Bronchial epithelial cell (primary cell): Measurements from ENCODE around the gene SCN1A. TPM values are rescaled to one million over a fixed set of nuclear protein-coding genes. Genes with fewer than 3 reads are reported as not detected.
A peak's percentile ranks its signal among the peaks of the same experiment; 100 is the strongest.

Experiments
- DNase-seq: peaks from one replicate; pipeline ENCODE4 v3.0.0-alpha.2; 2010; ENCODE audit warnings: low read depth
- FAIRE-seq: peaks from 2 replicates; lab custom pipeline; 2011; peaks lifted over from hg19 to GRCh38; lab: Jason Lieb, UNC
- H3K27me3 ChIP-seq: 2 replicates; pipeline ENCODE4 v1.5.1; 2011; ENCODE audit warnings: low read length; ENCODE audit not compliant: control insufficient read depth, insufficient read depth
- H3K36me3 ChIP-seq: 2 replicates; pipeline ENCODE4 v1.5.1; 2011; ENCODE audit warnings: low read length; ENCODE audit not compliant: control insufficient read depth, insufficient read depth
- H3K4me3 ChIP-seq: 2 replicates; pipeline ENCODE4 v1.5.1; 2011; ENCODE audit warnings: mild to moderate bottlenecking, low read depth, low read length, control low read depth
- total RNA-seq: library from RNA; depleted of rRNA; stranded (reverse); fragments of >200 nt; gene quantifications from 2 replicates; pipeline ENCODE4 v1.2.1, GENCODE V29; 2014
- TF ChIP-seq, protein P1 (sequence below): IDR thresholded peaks from 2 replicates; pipeline ENCODE4 v1.5.1; 2011; ENCODE audit warnings: mild to moderate bottlenecking, moderate library complexity, low read length, control low read depth, inconsistent platforms; ENCODE audit not compliant: insufficient read depth, severe bottlenecking

The SCN1A gene
- total RNA-seq, 1 donor from 2014 or later = not detected

DNA sequence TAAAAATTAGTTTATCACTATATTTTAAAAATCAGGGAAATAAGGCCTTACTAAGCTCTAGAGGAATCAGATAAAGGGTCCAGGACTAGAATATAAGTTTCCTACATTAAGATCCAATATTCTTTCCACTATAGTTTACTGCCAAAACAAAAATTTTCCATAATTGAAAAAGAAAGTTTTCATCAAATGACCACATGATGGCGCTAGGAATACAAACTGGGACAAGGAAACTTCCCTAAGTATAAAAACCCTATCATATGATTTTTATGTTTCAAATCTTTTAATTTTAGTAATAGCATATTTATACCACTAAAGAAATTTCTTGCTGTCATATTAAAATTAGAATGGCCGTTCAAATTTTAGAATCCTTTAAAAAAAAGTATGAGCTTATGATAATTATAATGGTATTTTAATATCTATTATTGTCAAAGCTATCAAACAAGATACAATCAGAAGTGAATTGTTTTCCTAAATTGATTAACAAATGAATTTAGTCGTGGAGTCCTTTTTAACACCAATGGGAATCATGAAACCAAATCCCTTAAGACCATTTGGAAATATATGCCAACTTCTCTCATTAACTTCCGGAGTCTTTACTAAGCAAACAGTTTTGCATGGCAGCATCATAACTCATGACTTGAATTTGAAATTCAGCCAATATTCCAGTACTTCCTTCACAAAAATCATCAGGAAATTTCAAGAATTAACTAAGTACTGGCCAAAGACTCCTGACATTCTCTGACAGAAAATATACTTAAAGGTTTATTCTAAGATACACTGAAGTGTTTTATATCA is 70.3 kb downstream of the SCN1A start:
- TF ChIP-seq, protein P1, sequence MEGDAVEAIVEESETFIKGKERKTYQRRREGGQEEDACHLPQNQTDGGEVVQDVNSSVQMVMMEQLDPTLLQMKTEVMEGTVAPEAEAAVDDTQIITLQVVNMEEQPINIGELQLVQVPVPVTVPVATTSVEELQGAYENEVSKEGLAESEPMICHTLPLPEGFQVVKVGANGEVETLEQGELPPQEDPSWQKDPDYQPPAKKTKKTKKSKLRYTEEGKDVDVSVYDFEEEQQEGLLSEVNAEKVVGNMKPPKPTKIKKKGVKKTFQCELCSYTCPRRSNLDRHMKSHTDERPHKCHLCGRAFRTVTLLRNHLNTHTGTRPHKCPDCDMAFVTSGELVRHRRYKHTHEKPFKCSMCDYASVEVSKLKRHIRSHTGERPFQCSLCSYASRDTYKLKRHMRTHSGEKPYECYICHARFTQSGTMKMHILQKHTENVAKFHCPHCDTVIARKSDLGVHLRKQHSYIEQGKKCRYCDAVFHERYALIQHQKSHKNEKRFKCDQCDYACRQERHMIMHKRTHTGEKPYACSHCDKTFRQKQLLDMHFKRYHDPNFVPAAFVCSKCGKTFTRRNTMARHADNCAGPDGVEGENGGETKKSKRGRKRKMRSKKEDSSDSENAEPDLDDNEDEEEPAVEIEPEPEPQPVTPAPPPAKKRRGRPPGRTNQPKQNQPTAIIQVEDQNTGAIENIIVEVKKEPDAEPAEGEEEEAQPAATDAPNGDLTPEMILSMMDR = peak; percentile 24
- peak; percentile 82 for DNase-seq
- FAIRE-seq = no peak
- Histone ChIP-seq H3K36me3 (no peaks in the 10 kb centered on the region), H3K27me3 (no peaks in the 10 kb centered on the region), H3K4me3 (no peak overlapping the region)

DNA sequence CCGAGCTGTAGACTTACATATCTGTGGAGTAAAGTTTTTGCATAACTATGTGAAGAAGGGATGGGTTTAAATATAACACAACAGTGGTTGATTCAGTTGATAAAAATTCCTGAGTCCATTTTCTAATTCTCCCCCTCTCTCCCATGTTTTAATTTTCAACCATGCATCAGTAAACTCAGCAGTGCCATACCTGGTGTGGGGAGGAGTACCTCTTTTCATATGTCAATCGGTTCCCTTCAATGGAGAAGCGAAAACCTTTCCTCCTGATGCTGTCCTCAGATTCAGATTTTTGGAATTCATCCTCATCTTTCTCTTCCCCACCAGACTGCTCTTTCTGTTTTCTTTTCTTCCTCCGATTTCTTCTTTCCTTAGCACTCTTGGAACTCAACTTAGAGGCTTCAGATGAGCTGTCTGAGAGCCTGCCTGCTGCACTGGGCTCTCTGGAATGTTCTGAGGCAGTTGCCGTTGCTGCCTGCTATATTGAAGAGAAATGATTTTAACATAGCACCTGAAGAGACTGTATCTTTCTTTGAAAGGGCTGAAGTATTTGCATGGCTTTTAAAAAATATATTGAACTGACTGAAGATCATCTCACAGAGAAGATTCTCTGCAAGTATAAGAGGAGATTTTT is 82.9 kb downstream of the SCN1A start:
- no peaks in the 10 kb centered on the region for H3K27me3 ChIP-seq
- no peak for DNase-seq

DNA sequence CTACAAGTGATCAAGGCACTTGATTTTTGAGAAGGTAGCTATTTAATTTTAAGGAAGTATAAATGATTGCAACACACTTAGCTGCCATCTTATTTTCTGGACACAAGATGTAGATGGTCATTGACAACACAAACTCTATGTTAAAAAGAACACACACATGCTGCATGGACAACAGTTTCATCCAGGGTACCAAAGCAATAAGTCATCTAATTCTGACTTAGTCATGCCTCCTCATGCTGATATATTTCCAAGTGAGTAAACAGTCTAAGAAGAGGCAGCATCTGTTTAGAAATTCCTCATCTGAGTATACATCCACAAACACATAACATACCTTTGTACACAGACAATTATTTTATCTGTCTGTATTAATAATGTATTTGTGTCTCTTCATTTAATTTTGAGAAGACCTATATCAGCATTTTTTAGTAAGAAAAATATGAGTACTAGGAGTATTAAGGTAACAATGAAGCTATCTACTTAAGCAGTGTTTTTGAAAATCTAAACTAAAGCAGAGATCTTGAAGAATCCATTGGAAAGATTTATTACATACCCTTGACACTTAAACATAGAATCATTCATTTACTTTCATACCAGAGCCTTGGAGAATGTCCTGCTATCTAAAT is 84.9 kb downstream of the SCN1A start:
- no peak overlapping the region for H3K4me3 ChIP-seq
- DNase-seq = peak; percentile 83
- FAIRE-seq = no peak
- TF ChIP-seq, protein P1 = no peak
- no peaks in the 10 kb centered on the region for H3K36me3 ChIP-seq
- no peaks in the 10 kb centered on the region for H3K27me3 ChIP-seq

More for the DNA sequence above, 82.9 kb downstream of the SCN1A start:
- no peak overlapping the region for H3K4me3 ChIP-seq
- FAIRE-seq = no peak
- TF ChIP-seq, protein P1 = no peak
- H3K36me3 ChIP-seq = no peaks in the 10 kb centered on the region

DNA sequence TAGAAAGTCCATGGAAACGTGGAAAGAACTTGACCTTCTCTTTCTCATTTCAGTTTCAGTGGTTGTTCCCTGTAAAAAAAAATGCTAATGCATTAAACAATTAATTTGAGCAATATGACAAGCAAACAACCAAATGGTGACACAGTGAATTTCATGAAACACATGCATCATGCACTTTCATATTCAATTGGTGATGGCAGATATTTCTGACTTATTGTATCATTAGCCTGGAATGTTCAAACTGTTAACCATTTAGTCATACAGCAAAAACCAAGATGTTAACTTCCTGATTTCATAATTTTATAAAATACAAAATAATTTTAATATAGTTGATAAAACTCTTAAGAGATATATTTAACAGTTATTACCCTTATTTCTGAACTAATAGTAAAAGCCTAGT is 85.5 kb downstream of the SCN1A start:
- TF ChIP-seq, protein P1 = no peak
- FAIRE-seq = no peak

DNA sequence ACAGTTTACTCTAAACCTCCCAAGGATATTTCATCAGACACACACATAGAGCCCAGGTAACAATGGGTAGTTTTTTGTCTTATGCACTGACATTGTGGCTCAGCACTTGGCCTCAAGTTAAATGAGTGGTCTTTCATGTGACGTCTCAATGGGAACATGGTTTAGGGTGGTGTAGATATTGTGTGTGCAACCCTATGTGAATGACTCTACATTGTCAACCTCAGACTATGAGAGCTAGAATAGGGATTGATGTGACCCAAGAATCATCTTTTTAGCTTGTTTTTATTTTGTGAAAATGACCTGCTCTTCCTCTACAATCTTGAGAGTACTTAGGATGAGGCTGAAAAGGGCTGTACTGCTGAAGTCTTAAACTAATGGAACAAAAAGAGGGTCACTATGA is 86.2 kb downstream of the SCN1A start:
- DNase-seq (no peak), FAIRE-seq (no peak)
- no peak overlapping the region for H3K4me3 ChIP-seq
- H3K27me3 ChIP-seq = no peaks in the 10 kb centered on the region
- TF ChIP-seq, protein P1 = no peak
- no peaks in the 10 kb centered on the region for H3K36me3 ChIP-seq

More for the DNA sequence above, 85.5 kb downstream of the SCN1A start:
- Histone ChIP-seq H3K4me3 (no peak overlapping the region), H3K27me3 (no peaks in the 10 kb centered on the region), H3K36me3 (no peaks in the 10 kb centered on the region)
- peak; percentile 80 for DNase-seq
